Measurements from ENCODE around the gene MORC2.

Gene MORC2

DNA sequence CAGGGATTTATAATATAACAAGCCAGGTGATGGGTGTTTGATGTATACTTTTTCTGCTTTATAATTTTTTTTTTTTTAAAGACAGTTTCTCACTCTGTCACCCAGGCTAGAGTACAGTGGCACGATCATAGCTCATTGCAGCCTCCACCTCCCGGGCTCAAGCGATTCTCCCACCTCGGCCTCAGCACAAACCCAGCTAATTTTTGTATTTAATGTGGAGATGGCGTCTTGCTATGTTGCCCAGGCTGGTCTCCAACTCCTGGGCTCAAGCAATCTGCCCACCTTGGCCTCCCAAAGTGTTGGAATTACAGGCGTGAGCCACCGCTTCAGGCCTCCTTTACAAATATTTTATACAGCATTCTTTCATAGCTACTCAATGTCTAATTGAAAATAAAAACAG lies 48.6 kb downstream of the MORC2 start:
- no peaks in the 10 kb centered on the region for H3K27me3 ChIP-seq (ENCODE audit: control insufficient read depth, insufficient read depth, low read length)
- H3K9me3 ChIP-seq (ENCODE audit: control insufficient read depth, insufficient read depth, low read depth, low read length): peaks cover 3% of the 10 kb centered on the region; the same call in 1 of the 2 replicates
- no peak overlapping the region for H3K4me3 ChIP-seq (ENCODE audit: low read depth, low read length)
- no peak overlapping the region for H3K27ac ChIP-seq (ENCODE audit: low read depth, low read length)
- H3K4me1 ChIP-seq (ENCODE audit: control insufficient read depth, insufficient read depth, low read length): no peaks in the 10 kb centered on the region
- H3K36me3 ChIP-seq (ENCODE audit: control insufficient read depth, insufficient read depth, low read length): peaks cover 20% of the 10 kb centered on the region
- no peak overlapping the region for H3K9ac ChIP-seq (ENCODE audit: low read length)

DNA sequence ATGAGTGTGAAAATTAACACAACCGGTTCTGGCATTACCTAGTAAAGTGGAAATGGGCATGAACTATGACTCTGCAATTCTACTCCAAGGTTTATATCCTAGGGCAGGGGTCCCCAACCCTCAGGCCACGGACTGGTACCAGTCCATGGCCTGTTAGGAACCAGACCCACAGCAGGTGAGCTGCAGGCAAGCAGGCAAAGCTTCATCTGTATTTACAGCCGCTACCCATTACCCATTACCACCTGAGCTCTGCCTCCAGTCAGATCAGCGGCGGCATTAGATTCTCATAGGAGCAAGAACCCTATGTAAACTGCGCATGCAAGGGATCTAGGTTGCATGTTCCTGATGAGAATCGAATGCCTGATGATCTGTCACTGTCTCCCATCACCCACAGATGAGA lies 49.8 kb downstream of the MORC2 start:
- H3K9ac ChIP-seq (ENCODE audit: low read length): no peak overlapping the region
- peaks cover 3% of the 10 kb centered on the region; the same call in 1 of the 2 replicates for H3K9me3 ChIP-seq (ENCODE audit: control insufficient read depth, insufficient read depth, low read depth, low read length)
- H3K36me3 ChIP-seq (ENCODE audit: control insufficient read depth, insufficient read depth, low read length): peaks cover 9% of the 10 kb centered on the region
- no peak overlapping the region for H3K4me3 ChIP-seq (ENCODE audit: low read depth, low read length)
- H3K27ac ChIP-seq (ENCODE audit: low read depth, low read length): no peak overlapping the region
- no peaks in the 10 kb centered on the region for H3K4me1 ChIP-seq (ENCODE audit: control insufficient read depth, insufficient read depth, low read length)
- H3K27me3 ChIP-seq (ENCODE audit: control insufficient read depth, insufficient read depth, low read length): no peaks in the 10 kb centered on the region

DNA sequence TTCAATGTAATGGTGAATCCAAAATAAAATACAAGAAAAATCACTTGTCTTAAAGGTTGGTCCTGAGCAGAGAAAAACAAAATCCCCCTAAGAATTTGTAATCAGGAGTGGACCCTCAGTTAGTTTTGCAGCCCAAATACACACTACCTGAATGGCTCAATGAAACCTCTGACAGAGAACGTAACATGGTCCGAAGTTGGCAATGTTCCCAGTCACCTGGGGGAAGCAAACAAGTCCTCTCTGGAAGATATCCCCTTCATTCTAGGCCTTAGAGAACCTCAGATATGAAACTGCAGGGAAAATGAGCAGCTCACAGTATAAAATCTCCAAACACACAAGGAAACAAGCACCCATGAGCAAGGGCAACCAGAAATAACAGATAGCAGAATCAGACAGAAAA lies 58.2 kb downstream of the MORC2 start:
- H3K9me3 ChIP-seq (ENCODE audit: control insufficient read depth, insufficient read depth, low read depth, low read length): no peaks in the 10 kb centered on the region
- no peak overlapping the region for H3K4me3 ChIP-seq (ENCODE audit: low read depth, low read length)
- H3K4me1 ChIP-seq (ENCODE audit: control insufficient read depth, insufficient read depth, low read length): no peaks in the 10 kb centered on the region
- H3K27ac ChIP-seq (ENCODE audit: low read depth, low read length): no peak overlapping the region
- peaks cover 28% of the 10 kb centered on the region for H3K36me3 ChIP-seq (ENCODE audit: control insufficient read depth, insufficient read depth, low read length)
- H3K9ac ChIP-seq (ENCODE audit: low read length): no peak overlapping the region
- no peaks in the 10 kb centered on the region for H3K27me3 ChIP-seq (ENCODE audit: control insufficient read depth, insufficient read depth, low read length)

DNA sequence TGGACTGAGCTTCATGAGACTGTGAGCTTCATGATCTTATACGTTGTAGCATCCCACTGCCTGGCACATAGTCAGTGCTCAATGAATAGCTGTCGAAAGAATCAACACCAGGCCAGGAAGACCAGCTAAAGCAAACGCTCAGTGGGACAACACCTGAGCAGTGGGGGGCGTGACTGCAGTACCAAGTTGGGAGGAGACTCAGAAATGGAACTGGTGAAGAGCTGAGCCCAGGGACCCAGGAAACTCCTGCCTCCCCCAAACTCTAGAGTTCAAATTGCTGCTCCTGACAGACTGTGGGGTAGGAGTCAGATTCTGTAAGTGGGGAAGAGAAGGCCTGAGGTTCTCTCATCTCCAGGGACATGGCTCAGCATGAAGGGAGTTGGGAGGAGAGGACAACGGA lies 59.3 kb downstream of the MORC2 start:
- no peaks in the 10 kb centered on the region for H3K27me3 ChIP-seq (ENCODE audit: control insufficient read depth, insufficient read depth, low read length)

DNA sequence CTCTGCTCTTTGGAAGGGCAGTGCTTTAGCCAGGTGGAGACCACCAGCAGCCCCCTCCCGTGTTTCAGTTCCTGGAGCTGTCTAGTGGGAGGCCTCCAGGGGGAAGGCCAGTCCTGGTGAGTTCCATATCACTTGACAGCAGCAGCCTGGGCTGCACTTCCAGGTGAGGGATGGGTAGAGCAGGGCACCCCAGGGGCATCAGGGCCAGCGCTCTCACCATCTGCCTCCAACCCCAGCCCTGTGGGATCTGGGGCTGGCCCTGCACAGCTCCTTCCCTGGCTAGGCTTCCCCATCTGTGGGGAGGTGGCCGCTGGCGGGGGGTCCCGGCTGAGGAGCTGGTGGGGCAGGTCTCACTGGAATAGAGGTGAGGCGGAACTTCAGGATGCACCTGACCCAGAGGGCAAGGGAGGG lies 60.5 kb downstream of the MORC2 start:
- H3K4me1 ChIP-seq (ENCODE audit: control insufficient read depth, insufficient read depth, low read length): no peaks in the 10 kb centered on the region
- no peak overlapping the region for H3K4me3 ChIP-seq (ENCODE audit: low read depth, low read length)
- no peaks in the 10 kb centered on the region for H3K27me3 ChIP-seq (ENCODE audit: control insufficient read depth, insufficient read depth, low read length)
- H3K36me3 ChIP-seq (ENCODE audit: control insufficient read depth, insufficient read depth, low read length): peaks cover 41% of the 10 kb centered on the region
- no peak overlapping the region for H3K27ac ChIP-seq (ENCODE audit: low read depth, low read length)
- H3K9me3 ChIP-seq (ENCODE audit: control insufficient read depth, insufficient read depth, low read depth, low read length): no peaks in the 10 kb centered on the region
- no peak overlapping the region for H3K9ac ChIP-seq (ENCODE audit: low read length)

More for the DNA sequence above, 59.3 kb downstream of the MORC2 start:
- Histone ChIP-seq H3K9ac (ENCODE audit: low read length) (no peak overlapping the region), H3K4me1 (ENCODE audit: control insufficient read depth, insufficient read depth, low read length) (no peaks in the 10 kb centered on the region), H3K4me3 (ENCODE audit: low read depth, low read length) (no peak overlapping the region), H3K9me3 (ENCODE audit: control insufficient read depth, insufficient read depth, low read depth, low read length) (no peaks in the 10 kb centered on the region), H3K36me3 (ENCODE audit: control insufficient read depth, insufficient read depth, low read length) (peaks cover 28% of the 10 kb centered on the region), H3K27ac (ENCODE audit: low read depth, low read length) (no peak overlapping the region)

DNA sequence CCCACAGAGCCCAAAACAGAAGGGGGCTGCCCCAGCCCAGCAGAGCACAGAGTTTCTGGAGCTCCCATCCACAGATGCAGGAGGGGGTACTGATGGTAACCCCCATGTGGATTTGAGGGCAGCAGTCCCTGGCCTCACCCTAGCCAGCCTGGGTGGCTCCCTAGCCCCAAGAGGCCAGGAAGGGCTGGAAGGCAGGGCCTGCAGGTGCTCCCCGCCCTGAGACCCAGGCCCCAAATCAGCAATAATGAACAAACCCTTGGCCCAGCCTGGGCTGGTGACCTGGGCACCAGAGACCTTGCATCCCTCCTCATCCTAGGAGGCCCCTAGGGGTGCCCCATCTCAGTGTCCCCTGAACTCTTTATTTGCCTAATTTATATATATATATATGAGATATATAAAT lies 61.6 kb downstream of the MORC2 start:
- peaks cover 48% of the 10 kb centered on the region for H3K36me3 ChIP-seq (ENCODE audit: control insufficient read depth, insufficient read depth, low read length)
- H3K27ac ChIP-seq (ENCODE audit: low read depth, low read length): no peak overlapping the region
- no peaks in the 10 kb centered on the region for H3K9me3 ChIP-seq (ENCODE audit: control insufficient read depth, insufficient read depth, low read depth, low read length)
- H3K4me1 ChIP-seq (ENCODE audit: control insufficient read depth, insufficient read depth, low read length): no peaks in the 10 kb centered on the region
- H3K9ac ChIP-seq (ENCODE audit: low read length): no peak overlapping the region
- H3K4me3 ChIP-seq (ENCODE audit: low read depth, low read length): no peak overlapping the region
- H3K27me3 ChIP-seq (ENCODE audit: control insufficient read depth, insufficient read depth, low read length): no peaks in the 10 kb centered on the region

DNA sequence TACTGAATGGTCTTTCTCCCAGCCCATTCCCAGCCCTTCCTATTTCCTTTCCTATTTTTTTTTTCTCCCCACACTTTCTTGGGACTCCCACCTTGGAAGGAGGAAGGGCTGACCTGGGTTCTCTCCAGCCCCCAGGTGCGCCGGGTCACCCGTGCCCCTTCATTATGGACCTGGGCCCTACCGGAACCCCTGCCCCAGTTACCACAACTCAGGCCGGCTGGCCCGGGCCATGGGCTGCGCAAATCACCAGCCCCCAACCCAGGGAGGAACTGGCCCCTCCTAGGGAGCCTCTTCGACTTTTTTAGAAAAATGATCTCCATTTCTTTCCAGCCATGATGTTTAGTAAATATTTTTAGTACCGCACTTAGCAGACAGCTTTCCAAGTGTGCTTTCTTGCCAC lies 62.2 kb downstream of the MORC2 start:
- H3K36me3 ChIP-seq (ENCODE audit: control insufficient read depth, insufficient read depth, low read length): peaks cover 48% of the 10 kb centered on the region
- no peak overlapping the region for H3K27ac ChIP-seq (ENCODE audit: low read depth, low read length)
- H3K4me3 ChIP-seq (ENCODE audit: low read depth, low read length): no peak overlapping the region
- H3K9ac ChIP-seq (ENCODE audit: low read length): no peak overlapping the region
- no peaks in the 10 kb centered on the region for H3K9me3 ChIP-seq (ENCODE audit: control insufficient read depth, insufficient read depth, low read depth, low read length)
- H3K4me1 ChIP-seq (ENCODE audit: control insufficient read depth, insufficient read depth, low read length): no peaks in the 10 kb centered on the region
- no peaks in the 10 kb centered on the region for H3K27me3 ChIP-seq (ENCODE audit: control insufficient read depth, insufficient read depth, low read length)

DNA sequence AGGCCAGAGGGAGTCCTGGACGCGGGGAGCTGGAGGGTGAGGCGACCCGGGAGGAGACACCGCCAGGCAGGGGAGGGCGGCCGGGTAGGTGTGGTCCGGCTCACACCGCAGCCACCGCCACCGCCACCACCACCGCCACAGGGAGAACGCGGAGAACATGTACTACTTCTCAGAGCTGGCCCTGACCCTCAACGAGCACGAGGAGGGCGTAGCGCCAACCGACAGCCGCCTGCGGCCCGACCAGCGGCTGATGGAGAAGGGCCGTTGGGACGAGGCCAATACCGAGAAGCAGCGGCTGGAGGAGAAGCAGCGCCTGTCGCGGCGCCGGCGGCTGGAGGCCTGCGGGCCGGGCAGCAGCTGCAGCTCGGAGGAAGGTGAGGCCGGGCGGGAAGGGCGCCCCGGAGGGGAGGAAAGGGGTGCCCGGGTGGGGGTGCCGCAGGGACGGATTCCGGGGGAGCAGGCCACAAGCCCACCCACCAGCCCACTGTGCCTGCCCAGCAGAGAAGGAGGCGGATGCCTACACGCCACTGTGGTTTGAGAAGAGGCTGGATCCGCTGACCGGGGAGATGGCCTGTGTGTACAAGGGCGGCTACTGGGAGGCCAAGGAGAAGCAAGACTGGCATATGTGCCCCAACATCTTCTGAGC lies 62.8 kb downstream of the MORC2 start:
- H3K9me3 ChIP-seq (ENCODE audit: control insufficient read depth, insufficient read depth, low read depth, low read length): no peaks in the 10 kb centered on the region
- no peak overlapping the region for H3K9ac ChIP-seq (ENCODE audit: low read length)
- H3K36me3 ChIP-seq (ENCODE audit: control insufficient read depth, insufficient read depth, low read length): peaks cover 48% of the 10 kb centered on the region
- H3K4me1 ChIP-seq (ENCODE audit: control insufficient read depth, insufficient read depth, low read length): no peaks in the 10 kb centered on the region
- H3K27me3 ChIP-seq (ENCODE audit: control insufficient read depth, insufficient read depth, low read length): no peaks in the 10 kb centered on the region
- H3K4me3 ChIP-seq (ENCODE audit: low read depth, low read length): no peak overlapping the region
- H3K27ac ChIP-seq (ENCODE audit: low read depth, low read length): no peak overlapping the region

DNA sequence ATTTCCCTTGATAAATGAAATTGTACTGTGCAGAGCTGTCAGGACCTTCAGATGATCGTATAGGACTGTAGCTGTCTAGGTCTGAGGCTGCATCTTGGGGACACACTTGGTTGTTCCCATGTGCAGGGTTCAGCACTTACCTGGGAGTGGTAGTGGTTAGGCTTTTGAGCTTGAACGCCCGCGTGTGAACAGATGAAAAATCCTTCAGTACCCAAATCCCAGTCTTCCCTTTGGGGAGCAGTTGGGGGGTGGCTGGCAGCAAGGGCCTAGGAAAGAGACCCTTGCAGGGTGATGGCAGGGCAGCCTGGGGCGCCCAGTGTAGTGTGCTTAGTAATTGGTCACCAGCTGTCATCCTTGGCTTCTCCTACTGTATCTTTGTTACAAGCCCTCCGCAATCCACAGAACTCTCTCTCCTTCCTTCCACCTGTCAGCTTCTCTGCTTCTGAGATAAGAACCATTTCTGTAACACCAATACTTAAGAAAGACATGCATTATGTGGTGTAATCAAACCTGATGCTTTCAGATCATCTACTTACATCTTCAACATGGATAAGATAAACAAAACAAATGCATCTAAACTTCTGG lies 64.6 kb downstream of the MORC2 start:
- Histone ChIP-seq H3K36me3 (ENCODE audit: control insufficient read depth, insufficient read depth, low read length) (peaks cover 46% of the 10 kb centered on the region), H3K4me1 (ENCODE audit: control insufficient read depth, insufficient read depth, low read length) (no peaks in the 10 kb centered on the region), H3K27ac (ENCODE audit: low read depth, low read length) (no peak overlapping the region)

DNA sequence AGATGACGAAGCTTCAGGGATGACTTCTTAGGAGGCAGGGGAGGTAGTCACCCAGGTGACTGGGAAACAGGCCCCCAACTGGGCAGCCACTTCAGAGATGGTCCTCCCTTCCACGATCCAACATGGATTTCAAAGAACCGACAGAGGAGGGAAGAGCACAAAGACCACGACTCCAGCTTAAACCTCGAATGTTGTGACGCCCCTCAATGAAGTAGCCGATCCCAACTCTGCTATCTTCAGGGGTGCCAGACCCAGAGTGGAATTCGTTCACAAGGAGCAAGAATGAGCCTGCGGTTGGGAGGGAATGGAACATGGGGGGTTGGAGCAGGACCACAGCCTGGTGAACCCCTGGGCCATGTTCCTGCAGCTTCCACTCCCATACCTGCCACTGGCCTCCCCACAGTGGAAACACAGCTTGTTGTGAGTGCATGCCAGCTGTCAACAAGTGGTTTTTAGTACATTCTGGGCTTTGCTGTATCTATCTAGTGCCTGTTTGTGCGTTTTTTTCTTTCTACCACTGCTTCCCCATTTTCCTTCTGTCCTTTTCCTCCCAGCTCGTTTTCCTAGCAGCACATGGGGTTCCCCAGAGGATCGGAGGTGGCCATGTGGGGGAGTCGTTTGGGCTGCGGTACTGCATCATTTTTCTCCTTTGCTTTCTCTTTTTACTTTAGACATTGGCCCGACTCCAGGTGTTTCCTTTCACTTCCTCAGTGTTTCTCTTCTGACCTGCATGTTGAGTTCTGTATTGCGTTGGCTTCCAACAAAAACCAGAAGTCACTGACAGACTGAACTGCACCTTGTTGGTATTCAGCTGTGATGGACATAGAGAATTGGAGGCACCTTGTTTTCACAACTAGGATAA lies 65.8 kb downstream of the MORC2 start:
- peaks cover 37% of the 10 kb centered on the region for H3K36me3 ChIP-seq (ENCODE audit: control insufficient read depth, insufficient read depth, low read length)
- H3K4me3 ChIP-seq (ENCODE audit: low read depth, low read length): no peak overlapping the region

More for the DNA sequence above, 64.6 kb downstream of the MORC2 start:
- Histone ChIP-seq H3K9ac (ENCODE audit: low read length) (no peak overlapping the region), H3K9me3 (ENCODE audit: control insufficient read depth, insufficient read depth, low read depth, low read length) (no peaks in the 10 kb centered on the region), H3K4me3 (ENCODE audit: low read depth, low read length) (no peak overlapping the region), H3K27me3 (ENCODE audit: control insufficient read depth, insufficient read depth, low read length) (no peaks in the 10 kb centered on the region)

DNA sequence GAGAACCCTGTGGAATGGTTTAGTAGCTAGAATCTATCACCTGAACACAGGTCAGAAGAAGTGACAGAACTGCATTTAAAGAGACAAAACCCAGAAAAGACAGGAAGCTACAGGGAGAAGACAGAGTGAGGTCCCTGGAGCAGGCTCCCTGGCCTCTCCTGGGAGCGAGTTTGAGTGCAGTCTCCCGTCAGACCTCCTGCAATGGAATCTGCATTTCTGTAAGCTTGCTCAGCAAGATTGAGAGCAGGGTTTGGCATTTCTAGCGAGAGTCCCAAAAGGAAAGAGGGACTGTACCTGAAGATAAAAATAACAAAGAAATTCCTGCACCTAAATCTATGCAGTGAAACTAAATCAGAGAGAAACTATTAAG lies 74.2 kb downstream of the MORC2 start:
- Histone ChIP-seq H3K4me1 (ENCODE audit: control insufficient read depth, insufficient read depth, low read length) (peaks cover 9% of the 10 kb centered on the region; the same call in 1 of the 2 replicates), H3K9me3 (ENCODE audit: control insufficient read depth, insufficient read depth, low read depth, low read length) (no peaks in the 10 kb centered on the region), H3K4me3 (ENCODE audit: low read depth, low read length) (no peak overlapping the region), H3K36me3 (ENCODE audit: control insufficient read depth, insufficient read depth, low read length) (peaks cover 27% of the 10 kb centered on the region), H3K9ac (ENCODE audit: low read length) (no peak overlapping the region), H3K27ac (ENCODE audit: low read depth, low read length) (no peak overlapping the region), H3K27me3 (ENCODE audit: control insufficient read depth, insufficient read depth, low read length) (no peaks in the 10 kb centered on the region)

More for the DNA sequence above, 65.8 kb downstream of the MORC2 start:
- no peaks in the 10 kb centered on the region for H3K4me1 ChIP-seq (ENCODE audit: control insufficient read depth, insufficient read depth, low read length)
- H3K27me3 ChIP-seq (ENCODE audit: control insufficient read depth, insufficient read depth, low read length): no peaks in the 10 kb centered on the region
- H3K9ac ChIP-seq (ENCODE audit: low read length): no peak overlapping the region
- no peaks in the 10 kb centered on the region for H3K9me3 ChIP-seq (ENCODE audit: control insufficient read depth, insufficient read depth, low read depth, low read length)
- no peak overlapping the region for H3K27ac ChIP-seq (ENCODE audit: low read depth, low read length)
